Measurements from ENCODE around the gene WFIKKN2.

- TF ChIP-seq IKZF1 (conservative IDR thresholded peaks at IDR 0.05) (no peak), POLR2A (IDR thresholded peaks at IDR 0.05; ENCODE audit: low read depth, low read length) (no peak), CEBPB (IDR thresholded peaks at IDR 0.05; ENCODE audit: borderline replicate concordance in 1 of 2, low read depth in 2 of 2, low read length in 2 of 2) (no peak)
These were observed 19.1 kb upstream of the WFIKKN2 start for GRCh38 chr17:50816271-50816670.

Measured in GM12878 (cell line).